Stimulated activated CD4-positive, alpha-beta T cell treated with anti-CD3 and anti-CD28 coated beads, Interleukin-4, amount 100 ng/mL, for 4 hours (primary cell): ENCODE measurements around the gene TRIO.

ENCODE experiments used
- DNase-seq, 2 experiments: peaks; one replicate each; pipeline ENCODE4 v3.0.0-alpha.2; 2020

Gene TRIO

DNA sequence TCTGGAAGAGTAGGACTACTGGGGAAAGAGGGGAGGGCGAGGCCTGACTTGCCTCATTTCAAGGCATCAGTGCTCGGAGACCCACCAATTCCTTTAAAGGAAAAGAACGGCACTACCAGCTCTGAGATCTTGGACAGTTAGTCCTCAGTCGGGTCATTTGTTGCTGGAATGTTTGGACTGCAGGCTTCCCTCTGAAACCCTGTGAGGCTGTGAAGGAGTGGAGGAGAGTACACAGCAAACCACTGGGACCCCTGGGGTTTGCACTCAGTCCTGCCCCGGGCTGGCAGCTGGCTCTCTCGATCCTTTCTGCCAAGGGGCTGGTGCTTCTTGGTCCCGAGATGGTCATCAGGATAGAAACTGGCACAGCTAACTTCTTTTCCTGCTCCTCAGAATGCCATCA is 194.5 kb downstream of the TRIO start:
- no peak for DNase-seq

DNA sequence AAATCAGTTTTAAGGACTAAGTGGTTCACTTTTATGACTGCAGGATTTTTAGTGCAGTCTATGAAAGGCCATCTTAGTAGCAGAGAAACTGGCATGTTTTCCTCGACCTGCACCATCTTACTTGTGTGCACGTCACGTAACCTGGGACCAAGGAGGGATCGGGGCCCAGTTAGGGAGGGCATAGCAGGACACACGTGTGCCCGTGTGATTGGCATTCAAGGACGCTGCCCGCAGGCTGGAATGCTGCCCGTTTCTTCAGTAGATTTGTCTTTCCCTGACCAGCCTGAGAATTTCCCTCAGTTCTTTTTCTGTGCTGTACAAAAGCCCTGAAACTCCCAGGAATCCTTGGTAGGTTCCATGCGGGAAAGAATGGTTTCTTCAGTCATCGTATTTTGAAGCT is 196.3 kb downstream of the TRIO start:
- DNase-seq: no peak

DNA sequence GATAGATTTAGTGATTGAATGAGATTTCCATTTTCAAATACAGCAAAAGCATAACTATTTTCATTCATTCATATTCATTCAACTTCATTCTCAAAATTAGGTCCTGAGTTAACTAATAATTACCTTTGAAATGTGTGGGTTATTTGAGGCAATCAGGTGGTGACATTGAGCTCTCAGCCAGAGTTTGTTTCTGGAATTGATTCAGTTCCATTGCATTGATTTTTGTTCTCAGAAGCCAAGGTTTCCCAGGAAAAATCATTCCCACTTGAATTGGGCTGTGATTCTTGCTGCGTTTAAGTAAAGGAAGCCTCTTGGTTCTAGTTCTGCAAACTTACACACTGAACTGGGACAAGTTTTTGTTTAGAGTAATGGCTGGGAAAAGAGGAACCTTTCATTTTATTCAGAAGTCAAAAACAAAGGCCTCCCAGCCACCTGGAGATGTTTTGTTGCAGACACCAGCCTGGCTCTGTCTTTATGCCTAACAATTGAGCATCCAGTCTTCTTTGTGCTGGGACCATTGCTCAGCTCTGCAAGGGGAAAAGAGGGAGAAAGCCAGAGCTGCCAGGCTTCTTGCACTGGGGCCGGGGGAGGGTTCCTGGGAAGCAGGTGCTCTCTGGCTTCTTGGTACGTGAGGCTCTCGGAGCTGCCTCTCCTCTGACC is 198.6 kb downstream of the TRIO start:
- DNase-seq: no peak

DNA sequence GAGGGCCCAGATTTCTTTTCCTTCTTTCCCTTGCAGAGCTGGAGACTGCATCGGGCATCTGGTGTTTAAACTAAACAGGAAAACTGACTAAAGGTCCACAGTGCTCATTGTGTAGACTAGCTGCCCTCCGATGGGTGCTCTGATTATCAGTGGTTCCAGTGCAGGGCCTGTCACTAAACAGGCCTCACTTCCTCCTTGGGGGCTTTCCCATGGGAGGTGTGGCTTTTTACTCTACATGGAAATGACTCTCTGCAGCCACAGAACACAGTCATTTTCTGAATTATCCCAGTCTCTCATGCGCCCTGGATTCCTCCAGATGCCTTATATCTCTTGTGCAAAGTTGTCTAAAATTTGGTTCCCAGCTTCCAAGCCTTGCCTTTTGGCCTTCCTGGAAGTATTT is 199.2 kb downstream of the TRIO start:
- no peak for DNase-seq

DNA sequence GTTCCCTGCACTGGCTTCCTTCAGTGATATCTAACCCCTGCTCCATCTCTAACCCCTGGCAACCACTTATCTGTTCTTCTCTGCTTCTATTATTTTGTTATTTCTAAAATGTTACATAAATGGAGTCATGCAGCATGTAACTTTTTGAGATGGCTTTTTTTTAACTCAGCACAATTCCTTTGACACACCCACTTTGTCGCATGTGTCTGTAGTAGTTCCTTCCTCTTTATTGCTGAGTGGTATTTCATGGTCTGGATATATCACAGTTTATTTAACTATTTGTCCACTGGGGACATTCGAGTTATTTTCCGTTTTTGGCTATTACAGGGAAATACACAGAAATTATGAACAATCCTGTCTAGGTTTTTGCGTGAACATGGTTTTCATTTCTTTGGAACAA is 200.2 kb downstream of the TRIO start:
- DNase-seq: no peak

DNA sequence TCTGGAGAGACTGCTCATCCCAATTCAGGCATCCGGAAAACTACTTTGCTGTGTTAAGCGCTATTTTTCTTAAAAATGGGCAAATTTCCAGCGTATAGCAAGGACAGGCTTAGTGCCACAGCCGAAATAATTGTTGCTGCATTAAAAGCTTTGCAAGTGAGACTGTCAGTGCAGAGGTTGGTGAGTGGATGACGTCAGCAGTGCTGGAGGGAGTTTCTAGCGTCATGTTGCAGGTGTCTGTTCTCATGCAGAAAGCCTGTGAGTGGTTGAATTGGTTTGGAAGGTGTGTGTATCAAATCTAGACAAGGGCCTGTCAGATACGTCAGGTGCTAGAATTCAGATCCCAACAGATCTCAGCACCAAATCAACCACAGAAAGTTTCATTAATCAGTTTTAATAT is 204.4 kb downstream of the TRIO start:
- DNase-seq: no peak

DNA sequence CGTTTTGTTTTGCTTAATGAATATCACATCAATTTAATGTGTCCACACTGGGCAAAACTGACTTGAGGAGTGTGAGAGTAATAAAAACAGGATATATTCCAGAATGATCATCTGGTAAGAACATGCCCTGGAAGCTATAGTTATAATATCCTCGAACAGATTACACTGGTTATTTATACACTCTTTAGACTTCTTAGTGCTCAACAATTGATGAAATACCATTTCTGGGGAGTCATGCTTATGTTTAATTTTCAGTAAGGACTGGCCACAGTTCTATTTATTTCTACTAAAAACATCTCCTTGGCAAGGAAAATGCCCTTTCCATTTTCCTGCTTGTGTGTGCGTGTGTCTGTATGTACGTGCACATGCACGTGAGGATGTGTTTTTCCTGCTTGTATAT is 205.0 kb downstream of the TRIO start:
- no peak for DNase-seq

DNA sequence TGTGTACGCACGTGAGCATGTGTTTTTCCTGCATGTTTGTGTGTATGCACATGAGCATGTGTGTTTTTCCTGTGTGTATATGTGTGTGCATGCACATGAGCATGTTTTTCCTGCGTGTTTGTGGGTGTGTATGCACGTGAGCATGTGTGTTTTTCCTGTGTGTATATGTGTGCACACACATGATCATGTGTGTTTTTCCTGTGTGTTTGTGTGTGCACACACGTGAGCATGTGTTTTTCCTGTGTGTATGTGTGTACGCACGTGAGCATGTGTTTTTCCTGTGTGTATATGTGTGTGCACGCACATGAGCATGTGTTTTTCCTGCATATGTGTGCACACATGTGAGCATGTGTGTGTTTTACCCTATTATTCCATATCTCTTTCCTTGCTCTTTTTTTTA is 205.9 kb downstream of the TRIO start:
- DNase-seq: no peak

DNA sequence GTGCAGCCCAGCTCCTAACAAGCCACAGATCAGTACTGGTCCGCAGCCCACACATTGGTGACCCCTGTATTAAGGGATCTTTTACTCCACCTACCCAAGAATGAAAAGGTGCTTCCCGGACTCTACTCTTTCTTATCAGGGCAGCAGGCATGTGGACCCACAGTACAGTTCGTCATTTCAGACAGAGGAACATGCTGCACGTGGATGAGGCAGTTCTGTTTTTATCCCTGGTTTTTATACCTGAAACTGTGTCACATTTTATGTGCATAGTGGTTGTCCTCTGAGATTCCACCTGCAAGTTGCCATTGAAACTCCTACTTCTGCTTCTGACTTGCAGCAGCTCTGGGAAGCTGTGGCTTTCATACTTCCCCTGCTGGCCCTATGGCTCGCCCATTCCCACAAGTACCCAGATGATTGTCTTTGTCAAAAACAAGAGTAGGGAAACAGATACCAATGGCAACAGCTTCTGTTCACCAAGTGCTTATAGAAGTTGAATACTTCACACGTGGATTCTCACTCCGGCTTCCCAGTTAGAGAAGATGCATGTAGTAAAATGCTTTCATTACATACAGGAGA is 208.0 kb downstream of the TRIO start:
- no peak for DNase-seq

DNA sequence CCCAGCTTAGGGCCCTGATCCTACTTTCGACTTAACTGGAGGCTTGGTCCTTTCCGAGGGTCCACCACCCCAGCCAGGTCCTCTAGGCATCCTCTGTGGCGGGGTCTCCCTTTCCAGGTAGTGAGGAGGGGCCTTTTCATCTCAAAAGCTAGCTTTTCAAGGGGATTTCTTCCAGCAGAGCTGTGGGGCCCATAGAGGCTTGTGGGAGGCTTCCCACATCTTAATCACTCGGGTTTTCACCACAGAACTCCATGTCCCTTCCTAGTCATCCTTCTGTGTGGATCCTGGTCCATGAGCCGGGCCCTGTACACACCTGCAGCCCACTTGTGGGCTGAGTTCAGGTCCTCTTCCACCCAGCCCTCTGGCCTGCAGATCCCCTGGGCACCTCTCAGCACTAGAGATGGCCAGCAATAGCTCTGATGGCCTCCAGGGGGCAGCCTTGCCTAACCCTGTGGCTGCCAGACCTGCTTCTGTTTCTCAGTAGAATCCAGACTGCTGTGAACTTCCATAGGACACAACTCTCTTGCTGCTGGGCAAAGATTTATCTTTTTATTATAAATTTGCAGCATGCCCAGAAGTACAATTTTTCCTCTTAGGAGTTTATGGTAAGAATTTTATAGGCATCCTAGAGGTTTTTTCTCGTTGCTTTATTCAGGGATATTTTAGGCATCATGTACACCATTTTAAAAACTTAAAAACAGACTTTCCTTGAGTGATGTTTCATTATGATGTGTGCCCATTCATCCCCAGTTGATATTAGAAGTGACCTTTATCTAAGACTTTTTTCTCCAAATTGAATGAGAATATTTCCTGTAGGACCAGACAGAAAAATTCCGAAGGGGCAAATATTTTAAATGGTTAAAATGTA is 208.9 kb downstream of the TRIO start:
- DNase-seq: peak; percentile 27 to 54

DNA sequence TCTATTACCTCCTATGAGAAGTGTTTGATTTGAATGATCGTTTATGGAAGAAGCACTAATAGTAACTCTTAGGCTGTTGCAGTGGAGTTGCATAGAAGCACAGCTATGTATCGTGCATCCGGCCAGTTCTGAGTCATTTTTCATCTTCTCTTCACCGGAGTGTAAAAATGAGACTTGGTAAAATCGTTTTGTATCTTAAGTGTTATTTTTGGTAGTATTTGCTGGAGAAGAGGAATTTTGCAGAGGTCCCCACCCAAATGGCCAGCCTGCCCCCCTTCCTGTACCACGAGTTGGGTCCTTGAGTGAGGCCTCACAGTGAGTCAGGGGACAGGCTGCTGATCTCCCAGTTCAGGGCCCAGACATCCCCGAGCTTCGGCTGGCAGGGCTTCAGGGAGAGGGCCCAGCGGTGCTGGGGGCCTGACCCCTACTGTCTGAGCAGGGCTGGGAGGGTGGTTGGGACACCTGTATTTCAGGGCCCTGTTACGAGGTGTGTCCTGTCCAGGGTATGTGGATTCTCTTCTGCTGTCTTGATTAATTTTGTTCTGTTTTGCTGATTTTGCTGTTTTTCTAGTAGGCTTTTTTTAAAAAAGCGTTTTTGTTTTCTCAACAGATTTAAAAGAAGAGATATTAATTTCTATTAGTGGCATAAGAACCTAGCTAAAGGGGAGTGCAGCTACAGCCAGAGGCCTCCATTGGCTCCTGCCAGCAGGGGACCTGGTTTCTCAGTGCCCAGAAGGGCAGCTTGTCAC is 210.8 kb downstream of the TRIO start:
- DNase-seq: no peak

DNA sequence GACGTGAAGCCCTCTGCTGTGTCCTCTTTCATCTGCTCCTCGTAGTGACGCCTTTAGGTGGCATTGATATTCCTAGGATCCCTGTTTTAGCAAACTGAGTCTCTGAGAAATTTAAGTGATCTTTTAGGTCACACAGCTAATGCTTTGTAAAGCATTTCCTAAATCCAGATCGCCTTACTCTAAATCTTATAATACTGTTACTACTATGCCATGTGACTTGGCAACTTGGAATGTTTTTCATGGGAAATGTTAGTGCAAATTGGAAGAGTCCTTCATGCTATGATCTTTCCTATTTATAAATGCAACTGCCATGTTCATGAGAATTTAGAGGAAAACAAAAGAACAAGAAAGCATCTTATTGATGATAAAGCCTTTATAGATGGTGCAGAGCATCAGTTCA is 212.2 kb downstream of the TRIO start:
- no peak for DNase-seq

DNA sequence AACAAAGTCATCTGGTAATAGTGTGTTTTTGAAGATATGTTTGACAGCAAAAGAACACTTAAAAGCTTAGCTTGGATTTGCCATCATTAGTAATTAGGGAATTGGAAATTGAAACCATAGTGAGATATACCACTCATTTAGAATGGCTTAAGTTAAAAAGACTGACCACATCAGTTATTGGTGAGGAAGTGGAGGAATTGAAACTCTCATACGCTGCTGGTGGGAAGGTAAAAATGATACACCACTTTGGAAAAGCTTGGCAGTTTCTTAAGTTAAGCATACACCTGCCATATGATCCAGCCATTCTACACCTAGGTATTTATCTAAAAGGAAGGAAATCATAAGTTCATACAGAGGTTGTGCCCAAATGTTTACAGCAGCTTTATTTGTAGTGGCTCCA is 213.2 kb downstream of the TRIO start:
- DNase-seq: no peak

DNA sequence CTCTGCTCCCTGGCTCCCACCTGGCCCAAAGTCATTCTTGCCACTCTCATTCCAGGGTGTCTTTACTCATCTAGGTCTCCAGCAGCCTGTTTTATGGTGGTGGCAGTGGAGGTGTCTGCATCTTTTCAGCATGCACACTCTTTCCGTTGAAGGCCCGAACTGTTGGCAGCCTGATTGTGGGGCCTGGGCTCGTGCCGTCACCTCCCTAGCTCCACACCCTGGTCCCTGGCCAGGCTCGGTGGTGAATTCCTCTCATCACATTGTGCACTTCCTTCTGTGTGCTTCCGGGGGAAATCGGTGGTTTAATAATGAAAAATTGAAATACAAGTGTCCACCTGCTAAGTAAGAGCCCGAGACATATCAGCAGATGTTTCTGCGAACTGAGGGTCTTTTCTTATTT is 214.3 kb downstream of the TRIO start:
- DNase-seq: no peak

DNA sequence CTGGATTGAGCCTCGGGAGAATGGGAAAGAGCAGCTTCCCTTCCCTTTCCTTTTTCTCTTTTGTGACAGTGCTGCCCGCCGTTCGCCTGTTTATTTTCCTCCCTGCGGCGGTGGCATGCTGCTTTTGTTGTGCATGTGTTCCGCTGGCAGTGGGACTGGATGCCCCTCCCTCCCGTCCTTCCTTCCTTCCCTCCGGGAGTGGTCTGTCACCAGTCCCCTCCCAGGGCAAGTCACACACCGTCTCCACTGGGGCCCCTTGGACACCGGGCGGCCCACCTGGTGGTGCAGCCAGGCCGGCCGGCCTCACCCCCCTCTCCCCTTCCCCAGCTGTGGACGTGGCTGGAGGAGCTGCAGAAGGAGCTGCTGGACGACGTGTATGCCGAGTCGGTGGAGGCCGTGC is 214.7 kb downstream of the TRIO start:
- DNase-seq: no peak

DNA sequence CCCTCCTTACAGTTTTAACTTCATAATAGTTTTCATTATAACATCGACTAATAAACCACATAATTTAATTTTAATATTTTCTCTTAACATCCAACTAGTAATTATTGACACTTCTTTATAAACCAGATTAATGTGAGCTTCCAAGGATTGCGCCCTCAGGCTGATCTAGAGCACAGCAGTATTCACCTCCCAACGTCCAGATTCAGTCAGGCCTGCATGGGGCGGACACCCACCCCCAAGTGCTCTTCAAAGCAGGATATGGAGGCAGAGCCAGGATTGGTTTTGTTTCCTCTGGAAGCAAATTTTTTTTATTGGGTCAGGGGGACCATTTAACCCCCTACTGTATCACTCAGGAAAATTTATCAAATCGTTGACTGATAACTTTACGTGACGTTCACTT is 215.4 kb downstream of the TRIO start:
- DNase-seq: no peak

DNA sequence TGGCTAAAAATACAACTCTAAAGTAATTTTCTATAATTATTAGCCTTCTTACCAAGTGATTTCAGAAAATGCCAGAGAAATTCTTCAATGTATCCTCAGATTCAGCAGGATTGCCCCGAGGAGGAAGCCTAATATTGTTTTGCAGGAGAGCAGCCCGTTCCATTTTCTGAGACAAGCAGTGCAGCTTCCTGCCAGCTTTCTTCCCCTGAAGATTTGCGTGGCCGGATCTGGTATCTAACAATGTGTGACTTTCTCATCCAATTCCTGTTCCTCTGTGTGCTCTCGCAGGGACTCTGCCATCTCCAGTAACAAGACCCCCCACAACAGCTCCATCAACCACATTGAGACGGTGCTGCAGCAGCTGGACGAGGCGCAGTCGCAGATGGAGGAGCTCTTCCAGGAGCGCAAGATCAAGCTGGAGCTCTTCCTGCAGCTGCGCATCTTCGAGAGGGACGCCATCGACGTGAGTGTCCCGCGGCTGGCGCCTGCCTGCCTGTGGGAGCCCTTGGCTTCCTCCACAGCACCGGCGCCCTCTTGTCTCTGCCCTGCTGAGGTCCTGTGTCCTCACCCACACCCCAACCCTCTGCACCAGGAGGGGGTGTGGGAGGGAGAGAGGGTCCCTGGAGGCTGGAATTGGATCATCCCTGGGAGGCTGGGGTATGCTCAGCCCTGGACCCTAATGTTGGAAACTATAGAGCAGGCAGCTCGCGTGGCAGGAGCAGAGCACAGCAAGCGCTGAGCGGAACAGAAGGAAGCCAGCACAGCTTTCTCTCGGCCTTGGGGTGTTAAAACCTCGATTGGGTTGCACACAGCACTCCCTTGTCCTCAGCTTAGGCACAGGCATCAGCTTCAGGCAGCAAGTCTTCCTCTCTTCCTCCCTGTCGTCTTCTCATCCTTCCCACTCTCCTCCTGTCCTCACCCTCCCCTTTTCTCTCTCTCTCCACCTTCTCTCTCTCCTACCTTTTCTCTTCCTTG is 216.2 kb downstream of the TRIO start:
- DNase-seq: no peak

DNA sequence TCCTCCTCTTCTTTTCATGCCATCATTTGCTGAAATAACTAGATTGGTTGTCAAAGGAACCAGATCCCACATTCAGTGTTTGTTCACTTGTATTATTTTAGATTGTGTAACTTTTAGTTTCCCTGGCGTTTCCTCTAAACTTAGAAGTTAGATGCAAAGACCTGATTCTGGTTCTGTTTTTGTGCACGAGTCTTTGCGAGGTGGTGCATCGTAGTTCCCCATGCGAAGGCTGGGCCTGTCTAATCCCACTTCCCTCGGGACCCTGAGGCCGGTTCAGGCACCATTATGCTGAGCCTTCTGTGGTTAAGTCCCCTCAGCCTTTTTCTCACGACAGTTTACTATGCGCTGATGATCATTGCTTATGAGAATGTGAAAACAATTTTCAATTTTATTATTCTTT is 219.3 kb downstream of the TRIO start:
- DNase-seq: no peak

DNA sequence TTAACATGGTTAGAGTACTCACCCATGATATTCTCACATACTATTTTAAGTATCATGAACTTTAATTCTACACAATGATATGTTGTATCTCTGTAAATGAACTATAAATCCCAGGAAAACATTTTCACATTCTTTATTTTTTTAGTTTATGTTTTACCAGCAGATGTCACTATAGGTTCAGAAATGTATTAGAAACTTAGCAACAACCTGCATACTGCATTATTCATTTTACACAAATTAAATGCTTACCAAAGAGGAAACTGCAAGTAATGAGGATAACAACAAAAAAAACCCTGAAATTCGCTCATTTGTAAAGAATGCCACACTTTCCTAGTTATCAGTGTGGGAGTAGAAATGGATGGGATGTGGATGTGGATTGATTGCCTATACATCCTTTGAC is 221.0 kb downstream of the TRIO start:
- DNase-seq: no peak

DNA sequence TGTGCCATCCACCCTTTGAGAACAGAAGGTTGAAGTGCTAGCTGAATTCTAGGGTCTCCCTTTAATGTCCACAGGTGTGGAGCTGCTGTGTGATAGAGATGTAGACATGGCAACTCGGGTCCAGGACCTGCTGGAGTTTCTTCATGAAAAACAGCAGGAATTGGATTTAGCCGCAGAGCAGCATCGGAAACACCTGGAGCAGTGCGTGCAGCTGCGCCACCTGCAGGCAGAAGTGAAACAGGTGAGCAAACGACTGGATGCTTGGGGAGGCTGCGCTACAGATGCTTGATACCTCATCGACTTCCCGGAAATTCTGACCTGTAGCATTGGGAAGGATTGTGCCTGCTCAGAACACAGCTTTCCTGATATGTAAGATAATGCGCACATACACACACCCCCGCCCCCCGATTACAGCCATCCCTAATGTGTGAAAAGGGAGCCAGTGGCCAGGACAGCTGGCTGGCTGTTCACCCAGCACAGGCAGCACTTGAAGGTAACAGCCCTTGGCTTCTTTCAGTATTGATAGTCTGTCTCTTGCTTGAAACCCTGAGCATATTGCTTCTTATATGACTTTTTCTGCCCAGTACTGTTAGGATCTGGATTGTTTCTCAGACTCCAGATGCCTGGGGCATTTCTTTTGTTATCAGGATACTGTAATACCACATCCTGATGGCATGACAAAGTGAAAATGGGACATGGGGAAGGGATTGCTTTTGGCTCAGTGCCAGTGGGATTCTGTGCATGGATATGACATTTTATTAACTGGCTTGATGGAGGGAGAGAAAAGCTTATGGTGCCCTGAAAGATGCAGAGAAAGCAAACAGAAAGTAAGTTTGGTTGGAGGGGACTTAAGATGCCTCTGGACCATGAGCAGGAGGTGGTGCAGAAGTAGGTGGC is 221.7 kb downstream of the TRIO start:
- DNase-seq: no peak

DNA sequence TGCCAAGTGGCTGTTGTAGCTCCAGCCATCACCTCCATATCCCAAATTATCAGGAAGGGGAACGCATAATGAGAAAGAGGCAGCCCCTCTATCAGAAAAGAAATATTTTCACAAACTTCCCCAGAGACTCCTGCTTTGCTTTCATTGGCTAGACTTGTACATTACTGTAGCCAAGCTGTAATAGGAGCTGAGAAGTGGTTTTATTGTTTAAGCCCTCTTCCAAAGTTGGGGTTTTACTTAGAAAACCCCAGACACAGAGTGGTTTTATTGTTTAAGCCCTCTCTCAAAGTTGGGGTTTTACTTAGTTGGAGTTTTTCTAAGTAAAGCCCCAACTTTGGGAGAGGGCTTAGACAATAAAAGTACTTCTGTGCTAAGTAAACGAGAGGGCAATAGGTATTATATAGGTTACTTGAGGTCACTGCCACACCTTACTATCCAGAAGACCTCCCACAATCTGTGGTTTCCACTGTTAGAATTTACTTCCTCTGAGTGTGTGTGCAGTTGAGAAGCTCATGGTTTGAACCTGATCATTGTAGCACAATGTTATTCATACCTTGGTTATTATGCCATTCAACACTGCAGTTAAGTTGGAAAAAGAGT is 222.8 kb downstream of the TRIO start:
- DNase-seq: no peak
